ENCODE results near the gene WEE1.

The WEE1 gene

GRCh38 chr11:9573052-9573774 is at the start of gene WEE1 (continued):
- TF ChIP-seq ZNF24 (tag by site-specific recombination; IDR thresholded peaks at IDR 0.05) (peak; percentile 38; the same call in 1 of the 2 replicates), ZNF16 (tag by site-specific recombination; IDR thresholded peaks at IDR 0.05; ENCODE audit: low read depth) (no peak), ZNF335 (tag by site-specific recombination; conservative IDR thresholded peaks at IDR 0.05) (peak; percentile 81), ZNF248 (tag by site-specific recombination; IDR thresholded peaks at IDR 0.05) (no peak), SETDB1 (IDR thresholded peaks at IDR 0.05; ENCODE audit: insufficient read length, low read length) (no peak), ZFP41 (tag by site-specific recombination; IDR thresholded peaks at IDR 0.05; ENCODE audit: borderline replicate concordance) (no peak), ZNF600 (tag by site-specific recombination; IDR thresholded peaks at IDR 0.05) (no peak; the same call in 1 of the 2 replicates), YY1 (tag by site-specific recombination; IDR thresholded peaks at IDR 0.05) (no peak), ZNF571 (tag by site-specific recombination; IDR thresholded peaks at IDR 0.05) (no peak), ZNF660 (tag by site-specific recombination; IDR thresholded peaks at IDR 0.05) (peak; percentile 39; the same call in 1 of the 2 replicates), ZNF596 (tag by site-specific recombination; IDR thresholded peaks at IDR 0.05) (no peak), BCL6B (tag by site-specific recombination; IDR thresholded peaks at IDR 0.05) (no peak), ZNF621 (tag by site-specific recombination; IDR thresholded peaks at IDR 0.05) (no peak), BCL11A (tag by site-specific recombination; IDR thresholded peaks at IDR 0.05; ENCODE audit: low read depth) (peak; percentile 35; the same call in 1 of the 2 replicates), KLF10 (tag by site-specific recombination; IDR thresholded peaks at IDR 0.05) (peak; percentile 87), ZBTB7A (tag by site-specific recombination; IDR thresholded peaks at IDR 0.05; ENCODE audit: low read depth) (peak; percentile 60; the same call in 1 of the 2 replicates), ZNF48 (tag by site-specific recombination; IDR thresholded peaks at IDR 0.05) (no peak), ZNF132 (tag by site-specific recombination; IDR thresholded peaks at IDR 0.05; ENCODE audit: borderline replicate concordance) (no peak), PATZ1 (tag by site-specific recombination; IDR thresholded peaks at IDR 0.05) (peak; percentile 99), ZNF280D (tag by site-specific recombination; IDR thresholded peaks at IDR 0.05) (no peak), ZNF175 (tag by site-specific recombination; IDR thresholded peaks at IDR 0.05) (no peak), ZXDB (tag by site-specific recombination; IDR thresholded peaks at IDR 0.05) (peak; percentile 78), PRDM2 (tag by site-specific recombination; IDR thresholded peaks at IDR 0.05; ENCODE audit: borderline replicate concordance) (no peak), ZNF223 (tag by site-specific recombination; IDR thresholded peaks at IDR 0.05) (no peak), RBAK (tag by site-specific recombination; IDR thresholded peaks at IDR 0.05) (no peak), ZNF114 (tag by site-specific recombination; IDR thresholded peaks at IDR 0.05) (no peak)

Data from HEK293 (cell line).